Measurements from ENCODE around the gene TACC2. TPM values are rescaled to one million over a fixed set of nuclear protein-coding genes. Genes with fewer than 3 reads are reported as not detected.

TACC2 gene
- total RNA-seq, 4 donors from 2014 or later = 206 to 606 (median 261) TPM

DNA sequence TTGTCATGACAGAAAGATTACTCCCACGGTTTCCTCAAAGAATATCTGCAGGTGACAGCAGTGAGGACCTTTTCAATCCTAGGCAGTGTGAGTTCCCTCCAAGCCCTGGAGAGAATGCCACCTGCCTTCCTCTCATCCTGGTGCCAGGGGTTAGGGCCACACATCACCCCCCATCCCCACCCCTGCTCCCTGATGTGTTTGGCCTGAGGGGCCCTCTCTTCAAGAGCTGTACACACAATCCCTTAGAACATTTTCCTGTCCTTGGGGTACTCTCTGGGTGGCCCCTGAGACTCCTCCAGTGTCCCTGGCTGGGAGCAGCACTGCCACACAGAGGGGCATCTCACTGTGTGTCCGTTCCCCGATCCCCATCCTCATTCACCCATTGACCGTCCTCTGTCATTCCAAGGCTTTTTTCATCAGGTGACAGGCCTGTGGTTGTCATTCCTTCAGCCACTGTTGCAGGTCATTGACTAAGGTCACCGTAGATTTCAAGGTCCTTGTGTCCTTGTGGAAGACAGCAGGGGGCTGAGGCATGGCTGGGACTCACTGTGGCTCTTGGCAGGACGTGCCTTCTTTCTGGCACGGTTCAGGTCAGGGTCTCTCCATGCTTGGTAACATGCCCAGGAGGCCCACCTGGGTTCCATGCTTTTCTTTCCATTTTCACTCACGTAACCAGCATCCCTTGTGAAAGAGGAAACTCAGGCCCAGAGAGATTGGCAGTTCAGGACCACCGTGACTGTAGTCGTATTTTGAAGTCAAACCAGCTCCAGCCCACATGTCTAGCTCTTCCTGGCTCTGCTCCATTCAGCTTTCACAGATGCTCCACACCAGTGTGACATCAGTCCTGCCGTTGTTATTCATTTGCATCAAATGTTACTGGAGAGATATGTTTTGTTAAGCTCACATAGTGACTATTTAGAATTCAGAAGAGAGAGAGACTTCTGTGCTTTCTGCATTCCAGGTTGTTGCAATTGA lies 255.3 kb downstream of the TACC2 start:
- TF ChIP-seq, protein P1, sequence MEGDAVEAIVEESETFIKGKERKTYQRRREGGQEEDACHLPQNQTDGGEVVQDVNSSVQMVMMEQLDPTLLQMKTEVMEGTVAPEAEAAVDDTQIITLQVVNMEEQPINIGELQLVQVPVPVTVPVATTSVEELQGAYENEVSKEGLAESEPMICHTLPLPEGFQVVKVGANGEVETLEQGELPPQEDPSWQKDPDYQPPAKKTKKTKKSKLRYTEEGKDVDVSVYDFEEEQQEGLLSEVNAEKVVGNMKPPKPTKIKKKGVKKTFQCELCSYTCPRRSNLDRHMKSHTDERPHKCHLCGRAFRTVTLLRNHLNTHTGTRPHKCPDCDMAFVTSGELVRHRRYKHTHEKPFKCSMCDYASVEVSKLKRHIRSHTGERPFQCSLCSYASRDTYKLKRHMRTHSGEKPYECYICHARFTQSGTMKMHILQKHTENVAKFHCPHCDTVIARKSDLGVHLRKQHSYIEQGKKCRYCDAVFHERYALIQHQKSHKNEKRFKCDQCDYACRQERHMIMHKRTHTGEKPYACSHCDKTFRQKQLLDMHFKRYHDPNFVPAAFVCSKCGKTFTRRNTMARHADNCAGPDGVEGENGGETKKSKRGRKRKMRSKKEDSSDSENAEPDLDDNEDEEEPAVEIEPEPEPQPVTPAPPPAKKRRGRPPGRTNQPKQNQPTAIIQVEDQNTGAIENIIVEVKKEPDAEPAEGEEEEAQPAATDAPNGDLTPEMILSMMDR (IDR thresholded peaks at IDR 0.05) = no peak
- TF ChIP-seq POLR2AphosphoS5 (IDR thresholded peaks at IDR 0.05) = no peak
- TF ChIP-seq POLR2A (IDR thresholded peaks at IDR 0.05) = no peak
- no peak for TF ChIP-seq EP300 (IDR thresholded peaks at IDR 0.05)
- Histone ChIP-seq H3K27me3 (no peaks in the 10 kb centered on the region), H3K27ac (no peak overlapping the region), H3K4me1 (peaks cover 4% of the 10 kb centered on the region), H3K9me3 (no peaks in the 10 kb centered on the region), H3K36me3 (peaks cover 70% of the 10 kb centered on the region), H3K4me3 (no peak overlapping the region)
- no peak for DNase-seq (ENCODE audit: low spot score in 2 of 2)
- 79% methylated on average over 11 of the region's 11 CpGs for WGBS

GRCh38 chr10:122245136-122245535 lies 256.2 kb downstream of the TACC2 start:
- Histone ChIP-seq H3K27me3 (no peaks in the 10 kb centered on the region), H3K4me3 (no peak overlapping the region), H3K27ac (no peak overlapping the region), H3K36me3 (peaks cover 70% of the 10 kb centered on the region), H3K4me1 (peaks cover 2% of the 10 kb centered on the region), H3K9me3 (no peaks in the 10 kb centered on the region)
- 82% methylated on average over 4 of the region's 4 CpGs for WGBS
- no peak for TF ChIP-seq EP300 (IDR thresholded peaks at IDR 0.05)
- DNase-seq (ENCODE audit: low spot score in 2 of 2) = no peak

- Histone ChIP-seq H3K27ac (no peak overlapping the region), H3K36me3 (peaks cover 65% of the 10 kb centered on the region), H3K27me3 (no peaks in the 10 kb centered on the region), H3K4me1 (no peaks in the 10 kb centered on the region), H3K9me3 (no peaks in the 10 kb centered on the region), H3K4me3 (no peak overlapping the region)
- no peak for DNase-seq (ENCODE audit: low spot score in 2 of 2)
- WGBS = 93% methylated on average over 11 of the region's 11 CpGs
- TF ChIP-seq EP300 (IDR thresholded peaks at IDR 0.05) = no peak
- no peak for TF ChIP-seq POLR2AphosphoS5 (IDR thresholded peaks at IDR 0.05)
- no peak for TF ChIP-seq POLR2A (IDR thresholded peaks at IDR 0.05)
- TF ChIP-seq, protein P1 (IDR thresholded peaks at IDR 0.05) = no peak
Measured at GRCh38 chr10:122245897-122246296, 256.9 kb downstream of the TACC2 start.

DNA sequence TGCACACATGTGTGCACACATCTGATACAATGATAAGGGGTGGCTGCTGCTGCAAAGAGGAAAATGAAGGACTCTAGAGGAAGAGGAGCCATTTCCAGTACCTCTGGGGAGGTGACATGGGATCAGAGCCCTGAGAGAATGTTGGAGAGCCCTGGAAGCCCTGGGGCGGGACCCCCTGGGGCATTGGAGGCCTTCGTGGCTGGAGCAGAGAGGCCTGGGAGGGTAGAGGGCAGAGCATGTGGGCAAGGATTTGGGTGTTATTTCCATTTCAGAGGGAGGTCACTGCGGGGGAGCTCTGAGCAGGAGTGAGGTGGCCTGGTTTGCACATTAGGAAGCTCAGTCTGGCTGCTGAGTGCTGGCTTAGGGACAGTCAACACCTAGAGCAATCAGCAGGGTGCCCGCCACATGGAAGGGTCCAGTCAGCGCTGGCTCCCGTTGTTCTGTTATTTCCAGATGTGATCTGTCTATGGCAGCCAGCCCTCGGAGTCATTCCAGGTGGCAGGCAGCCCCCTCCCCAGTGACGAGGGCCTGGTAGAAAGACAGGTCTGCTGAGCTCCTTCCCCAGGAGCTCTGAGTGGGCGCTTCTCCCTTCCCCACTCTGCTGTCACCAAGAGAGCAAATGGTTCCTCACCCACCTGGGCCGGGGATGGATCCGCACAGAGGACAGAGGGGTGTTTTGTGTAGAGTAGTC lies 258.0 kb downstream of the TACC2 start:
- WGBS = 92% methylated on average over 11 of the region's 11 CpGs
- TF ChIP-seq EP300 (IDR thresholded peaks at IDR 0.05) (no peak), POLR2AphosphoS5 (IDR thresholded peaks at IDR 0.05) (no peak), POLR2A (IDR thresholded peaks at IDR 0.05) (no peak)
- TF ChIP-seq, protein P1 (IDR thresholded peaks at IDR 0.05) = no peak
- H3K27me3 ChIP-seq = no peaks in the 10 kb centered on the region

GRCh38 chr10:122248356-122249302 lies 259.7 kb downstream of the TACC2 start:
- 90% methylated on average over 25 of the region's 25 CpGs for WGBS
- Histone ChIP-seq H3K4me3 (no peak overlapping the region), H3K4me1 (no peaks in the 10 kb centered on the region), H3K27me3 (no peaks in the 10 kb centered on the region), H3K9me3 (no peaks in the 10 kb centered on the region), H3K36me3 (peaks cover 60% of the 10 kb centered on the region), H3K27ac (no peak overlapping the region)
- DNase-seq (ENCODE audit: low spot score in 2 of 2) = peak in 1 of 2 donors; percentile 50
- TF ChIP-seq POLR2A (IDR thresholded peaks at IDR 0.05) (no peak), EP300 (IDR thresholded peaks at IDR 0.05) (no peak), POLR2AphosphoS5 (IDR thresholded peaks at IDR 0.05) (no peak)
- TF ChIP-seq, protein P1 (IDR thresholded peaks at IDR 0.05) = no peak

More for the DNA sequence above, 258.0 kb downstream of the TACC2 start:
- DNase-seq (ENCODE audit: low spot score in 2 of 2) = no peak
- H3K36me3 ChIP-seq = peaks cover 56% of the 10 kb centered on the region
- H3K4me3 ChIP-seq = no peak overlapping the region
- H3K9me3 ChIP-seq = no peaks in the 10 kb centered on the region
- no peak overlapping the region for H3K27ac ChIP-seq
- no peaks in the 10 kb centered on the region for H3K4me1 ChIP-seq

Measured in suprapubic skin (tissue), 4 donors.